Stimulated activated CD8-positive, alpha-beta memory T cell treated with anti-CD3 and anti-CD28 coated beads, Interleukin-12 subunit alpha, Interleukin-12 subunit beta, amount 100 ng/mL, for 24 hours (primary cell): ENCODE data around the gene MTARC1.

Experiments
- DNase-seq: peaks from one replicate; pipeline ENCODE4 v3.0.0-alpha.2; 2020; ENCODE audit errors: extremely low read depth

Gene MTARC1

DNA sequence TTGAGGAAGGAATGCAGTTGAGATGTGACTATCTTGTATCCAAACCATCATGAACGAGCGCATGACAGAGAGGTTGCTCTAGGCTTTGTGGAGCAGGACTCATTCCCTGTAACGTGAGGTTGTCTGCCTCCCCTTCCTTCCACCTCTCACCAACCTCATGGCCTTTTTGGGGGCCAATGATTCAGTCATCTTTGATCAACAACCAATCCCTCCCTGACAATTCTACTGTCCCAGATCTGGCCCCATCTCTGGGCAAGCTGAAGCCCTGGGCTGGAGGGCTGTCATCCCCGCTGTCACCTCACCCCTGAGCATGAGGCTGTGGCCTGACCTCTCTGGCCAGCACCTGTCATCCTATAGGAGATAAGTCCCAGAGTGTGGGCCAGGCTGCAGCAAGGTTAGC is 19.7 kb downstream of the MTARC1 start:
- no peak for DNase-seq

DNA sequence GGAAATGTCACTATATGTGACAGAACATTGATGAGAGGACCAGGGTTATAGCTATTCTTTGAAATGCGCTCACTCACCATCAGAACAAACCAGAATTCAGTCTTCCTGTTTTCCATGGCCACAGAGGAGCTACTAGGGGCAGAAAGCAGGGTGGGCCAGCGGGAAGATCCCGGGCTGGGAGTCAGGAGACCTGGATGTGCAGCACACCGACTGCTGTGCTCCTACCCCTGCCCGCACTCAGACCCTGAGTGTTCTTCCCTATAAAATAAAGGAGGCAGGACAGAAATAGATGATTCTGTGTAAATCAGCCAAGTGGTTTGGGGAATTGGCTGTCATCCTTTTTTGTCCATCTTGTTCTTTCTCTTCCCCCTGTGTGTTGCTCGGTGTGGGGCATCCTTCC is 21.0 kb downstream of the MTARC1 start:
- no peak for DNase-seq

DNA sequence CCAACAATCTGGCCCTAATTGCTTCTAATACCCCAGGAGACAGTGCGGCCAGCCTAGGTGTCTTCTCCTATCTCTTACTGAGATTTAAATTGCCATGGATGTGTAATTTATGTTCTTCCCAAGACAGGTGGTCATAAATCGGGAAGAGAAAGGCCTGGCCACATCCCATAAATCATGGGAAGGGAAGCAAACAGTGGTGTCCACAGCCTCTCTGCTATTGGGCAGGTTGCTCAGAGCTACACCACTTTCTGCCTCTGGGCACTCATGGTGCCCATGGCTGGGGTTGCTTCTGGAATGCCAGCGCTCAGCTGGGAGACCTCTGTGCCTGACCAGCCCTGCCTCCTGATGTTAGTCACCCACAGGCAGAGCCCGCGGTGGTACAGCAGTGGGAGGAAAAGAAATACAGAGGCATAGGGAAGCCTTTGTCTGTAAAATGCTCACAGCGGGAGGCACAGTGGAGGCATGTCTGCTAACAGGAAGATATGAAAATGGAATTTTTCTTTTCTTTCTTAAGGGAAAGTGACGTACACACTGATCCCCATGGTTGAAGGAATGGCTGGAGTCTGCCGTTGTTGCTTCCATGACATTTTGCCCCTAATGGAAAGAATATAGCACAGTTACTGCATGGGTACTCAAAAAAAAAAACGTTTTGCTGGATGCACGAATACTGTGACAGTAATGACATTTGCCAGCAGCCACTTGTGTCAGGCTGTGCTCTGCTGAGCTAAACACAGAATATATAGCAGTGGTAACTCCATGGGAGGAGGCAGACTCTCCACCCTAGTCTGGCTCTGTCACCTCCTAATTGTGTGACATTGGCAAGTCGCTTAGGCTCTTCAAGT is 21.9 kb downstream of the MTARC1 start:
- DNase-seq: no peak

DNA sequence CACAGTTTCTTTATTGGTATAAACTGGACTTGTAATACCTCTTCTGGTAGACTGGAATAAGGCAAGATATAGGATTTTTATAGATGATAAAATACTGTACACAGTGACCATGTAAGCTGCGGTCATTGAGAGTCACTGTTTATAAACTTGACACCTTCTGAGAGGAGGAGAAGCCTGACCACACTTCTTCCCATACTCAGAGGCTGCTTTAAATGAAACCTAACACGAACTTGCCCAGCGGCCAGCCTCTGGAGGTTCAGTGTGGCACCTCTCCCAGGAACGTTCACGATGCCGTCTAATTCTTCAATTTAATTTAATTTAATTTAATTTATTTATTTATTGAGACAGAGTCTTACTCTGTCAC is 22.5 kb downstream of the MTARC1 start:
- no peak for DNase-seq

DNA sequence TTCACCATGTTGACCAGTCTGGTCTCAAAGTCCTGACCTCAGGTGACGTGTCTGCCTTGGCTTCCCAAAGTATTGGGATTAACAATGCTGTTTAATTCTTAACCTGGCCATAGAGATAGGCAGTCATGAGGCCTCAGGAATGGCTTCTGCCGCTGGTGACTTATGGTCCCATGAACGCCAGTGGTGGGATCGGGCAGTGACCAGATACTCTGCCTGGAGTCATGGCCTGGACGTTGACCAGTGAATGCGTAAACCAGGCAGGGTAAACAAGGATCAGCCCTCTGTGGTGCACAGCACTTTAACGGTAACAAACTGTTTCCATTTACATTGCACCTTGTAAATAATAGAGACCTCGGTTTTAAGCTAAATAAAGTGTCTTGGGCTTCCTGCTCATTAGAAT is 23.0 kb downstream of the MTARC1 start:
- no peak for DNase-seq

DNA sequence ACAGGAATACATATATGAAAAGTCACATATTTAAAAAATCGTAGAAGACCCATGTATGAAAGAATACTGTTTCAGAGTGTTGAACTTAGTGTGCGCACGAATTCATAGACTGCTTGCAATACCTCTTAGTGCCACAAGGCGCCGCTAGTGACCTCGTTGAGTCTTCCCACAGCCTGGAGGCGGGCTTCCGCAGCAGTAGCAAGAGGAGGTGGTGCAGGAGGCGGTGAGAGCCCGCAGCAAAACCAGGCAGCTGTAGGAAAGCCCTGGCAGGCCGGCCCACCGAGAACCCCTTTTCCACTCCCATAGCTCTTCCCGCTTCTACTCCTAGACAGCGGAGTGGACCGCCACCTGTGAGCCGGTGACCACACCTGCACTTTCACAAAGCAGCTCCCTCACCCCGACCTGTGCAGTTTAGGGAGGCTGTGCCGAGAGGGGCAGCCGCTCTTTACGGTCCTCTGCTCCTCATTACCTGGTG is 23.5 kb downstream of the MTARC1 start:
- peak; percentile 19 for DNase-seq

DNA sequence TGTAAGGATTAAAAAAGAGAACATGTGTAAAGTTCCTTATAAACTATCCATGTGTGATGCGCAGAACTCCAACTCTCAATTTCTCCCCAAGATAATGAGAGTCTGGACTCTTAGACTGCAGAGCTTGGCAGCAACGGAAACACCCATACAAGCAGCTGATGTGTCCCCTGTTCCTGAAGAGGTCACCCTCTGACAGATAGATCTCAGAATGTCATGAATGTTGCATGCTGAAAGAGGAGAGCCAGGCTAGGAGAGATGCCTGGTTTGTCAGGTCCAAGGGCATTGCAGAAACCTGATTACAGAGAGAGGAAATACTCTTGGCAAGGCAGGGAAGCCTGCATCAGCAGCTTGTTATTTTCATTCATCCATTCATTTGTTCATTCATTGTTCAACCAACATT is 24.2 kb downstream of the MTARC1 start:
- no peak for DNase-seq

DNA sequence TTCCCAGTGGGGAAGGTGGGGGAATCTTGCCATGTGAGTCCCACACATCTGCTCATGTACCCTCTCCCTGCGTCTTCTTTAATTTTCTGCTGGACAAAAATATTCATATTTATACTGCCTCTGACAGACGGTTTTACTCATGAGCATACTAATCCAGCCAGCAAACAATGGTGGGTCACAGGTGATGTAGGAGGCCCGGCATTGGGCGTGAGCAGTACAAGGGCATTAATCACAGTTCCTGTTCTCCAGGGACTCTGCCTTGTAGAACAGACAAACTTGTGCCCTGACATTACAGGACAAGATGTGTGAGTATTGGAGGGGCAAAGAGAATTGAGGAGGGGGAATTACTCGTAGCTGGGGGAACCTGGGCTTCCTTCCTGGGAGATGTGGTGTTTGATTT is 25.0 kb downstream of the MTARC1 start:
- no peak for DNase-seq

DNA sequence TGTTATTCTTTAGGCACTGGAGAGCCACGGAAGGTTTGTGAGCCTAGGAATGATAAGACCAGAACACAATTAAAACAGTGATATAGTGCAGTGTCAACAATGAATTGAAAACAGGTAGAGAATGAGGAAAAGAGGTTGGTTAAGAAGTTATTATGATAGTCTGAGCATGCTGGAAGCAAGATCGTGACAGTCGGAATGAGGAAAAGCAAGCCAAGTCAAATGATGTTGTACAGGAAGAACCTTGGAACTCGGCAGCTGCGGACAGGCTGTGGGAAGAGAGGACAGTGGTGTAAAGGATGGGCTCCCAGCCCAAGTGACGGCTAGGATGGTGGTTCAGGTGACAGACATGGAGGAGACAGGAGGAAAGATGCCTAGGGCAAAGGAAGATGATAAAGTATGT is 25.6 kb downstream of the MTARC1 start:
- no peak for DNase-seq

DNA sequence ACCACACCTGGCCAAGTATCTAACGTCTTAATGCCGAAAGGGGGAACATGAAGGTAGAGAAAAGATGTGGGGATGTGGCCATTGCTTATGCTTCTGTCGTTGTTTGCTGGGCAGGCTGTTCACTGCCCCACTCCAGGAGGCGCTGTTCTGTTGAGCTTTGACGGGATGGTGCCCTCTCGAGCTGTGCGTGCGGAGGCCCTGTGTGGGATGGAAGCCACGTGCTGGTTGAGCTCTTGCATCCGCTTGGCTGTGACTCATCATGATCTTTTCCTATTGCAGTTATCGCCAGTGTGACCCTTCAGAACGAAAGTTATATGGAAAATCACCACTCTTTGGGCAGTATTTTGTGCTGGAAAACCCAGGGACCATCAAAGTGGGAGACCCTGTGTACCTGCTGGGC is 26.3 kb downstream of the MTARC1 start:
- no peak for DNase-seq

DNA sequence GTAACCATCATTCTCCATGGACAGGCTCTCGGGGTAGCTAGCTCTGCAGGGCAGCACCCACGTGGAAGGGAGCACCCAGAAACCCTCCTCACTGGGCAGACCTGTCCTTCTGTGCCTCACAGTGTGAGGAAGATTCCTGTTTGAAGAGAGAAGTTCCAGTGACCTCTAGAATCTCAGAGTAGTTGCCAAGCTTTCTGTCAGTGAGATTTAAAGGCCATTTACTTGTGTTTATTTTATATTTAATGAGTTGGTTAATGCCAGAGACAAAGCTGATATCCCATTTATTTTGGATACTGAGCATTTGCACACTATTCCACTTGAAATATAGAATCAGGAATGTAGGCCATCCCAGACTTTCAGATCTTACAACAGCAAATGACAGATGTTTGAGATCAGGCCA is 28.7 kb downstream of the MTARC1 start:
- no peak for DNase-seq

DNA sequence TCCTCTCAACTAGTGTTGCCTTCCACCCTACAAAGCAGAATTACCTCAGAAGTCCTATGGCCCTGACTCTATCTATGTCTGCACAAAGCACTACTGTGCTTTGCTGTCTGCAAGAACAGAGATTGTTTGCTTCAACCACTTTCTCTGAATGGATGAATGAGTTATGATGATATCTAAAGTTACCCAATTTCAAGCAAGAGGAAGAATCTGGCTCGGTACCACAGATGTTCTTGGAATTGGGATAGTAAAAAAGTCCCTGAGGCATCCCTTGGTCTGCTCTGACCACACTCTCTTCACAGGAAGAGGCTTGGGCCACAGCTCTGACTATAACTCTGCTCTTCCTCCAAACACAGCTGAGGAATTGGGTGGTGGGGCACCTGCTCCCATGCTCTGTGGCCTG is 31.2 kb downstream of the MTARC1 start:
- no peak for DNase-seq

DNA sequence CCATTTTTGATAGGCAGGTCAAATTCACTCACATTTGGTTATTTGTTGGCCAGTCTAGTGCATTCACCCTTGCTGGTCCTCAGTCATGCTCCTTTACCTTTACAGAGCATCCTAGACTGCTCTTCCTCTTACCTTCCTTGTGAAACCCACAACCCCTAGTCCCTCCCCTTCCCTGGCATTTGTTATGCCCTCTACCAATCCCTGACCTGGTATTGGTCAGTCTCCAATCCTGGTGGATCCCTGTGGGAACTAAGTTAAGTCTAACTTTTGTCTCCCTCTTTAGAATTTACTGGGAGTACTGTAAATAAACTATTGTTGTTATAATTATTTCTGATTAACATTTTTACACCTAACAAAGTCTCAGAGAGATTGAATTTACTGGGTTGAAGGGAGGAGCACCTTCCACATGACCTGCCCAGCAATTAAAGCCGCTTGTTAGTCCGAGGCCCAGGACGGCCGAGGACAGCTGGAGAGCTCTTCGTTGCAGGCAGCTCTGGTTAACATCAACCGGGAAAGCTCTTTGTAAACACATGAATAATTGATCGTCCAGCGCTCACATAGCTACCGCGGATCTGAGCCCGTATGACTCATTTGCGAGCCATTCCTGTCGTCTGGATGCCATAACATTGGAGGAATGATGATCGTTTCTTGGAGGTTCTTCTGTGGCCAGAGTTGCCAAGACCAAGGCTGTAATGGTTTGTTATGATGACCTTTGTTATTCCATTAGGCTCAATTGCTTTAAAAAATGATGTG is 31.9 kb downstream of the MTARC1 start:
- no peak for DNase-seq

DNA sequence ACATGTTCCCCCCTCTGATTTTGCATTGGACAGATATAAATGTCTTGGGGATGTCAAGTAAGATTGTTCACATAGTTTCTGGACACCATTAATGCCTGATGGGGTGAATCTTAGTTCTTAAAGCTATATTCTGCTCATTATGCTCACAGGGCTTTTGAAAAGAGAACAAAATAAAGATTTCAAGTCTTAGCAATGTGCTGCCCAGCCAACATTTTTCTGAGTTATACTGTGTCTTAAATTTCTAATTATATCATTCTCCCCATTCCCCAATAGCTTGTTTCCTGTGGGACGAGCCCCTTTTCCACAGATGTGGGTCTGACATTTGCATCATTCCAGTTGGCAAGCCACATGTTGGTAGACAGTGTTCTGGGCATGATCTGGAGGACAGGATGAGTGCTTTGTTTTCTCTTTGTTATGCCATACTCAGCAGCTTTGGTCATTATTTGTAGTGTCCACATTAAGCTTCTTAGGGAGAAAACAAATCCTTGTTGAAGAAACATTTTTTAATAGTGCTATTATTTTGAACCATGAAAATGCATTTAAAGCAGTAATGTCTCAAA is 32.8 kb downstream of the MTARC1 start:
- DNase-seq: no peak

DNA sequence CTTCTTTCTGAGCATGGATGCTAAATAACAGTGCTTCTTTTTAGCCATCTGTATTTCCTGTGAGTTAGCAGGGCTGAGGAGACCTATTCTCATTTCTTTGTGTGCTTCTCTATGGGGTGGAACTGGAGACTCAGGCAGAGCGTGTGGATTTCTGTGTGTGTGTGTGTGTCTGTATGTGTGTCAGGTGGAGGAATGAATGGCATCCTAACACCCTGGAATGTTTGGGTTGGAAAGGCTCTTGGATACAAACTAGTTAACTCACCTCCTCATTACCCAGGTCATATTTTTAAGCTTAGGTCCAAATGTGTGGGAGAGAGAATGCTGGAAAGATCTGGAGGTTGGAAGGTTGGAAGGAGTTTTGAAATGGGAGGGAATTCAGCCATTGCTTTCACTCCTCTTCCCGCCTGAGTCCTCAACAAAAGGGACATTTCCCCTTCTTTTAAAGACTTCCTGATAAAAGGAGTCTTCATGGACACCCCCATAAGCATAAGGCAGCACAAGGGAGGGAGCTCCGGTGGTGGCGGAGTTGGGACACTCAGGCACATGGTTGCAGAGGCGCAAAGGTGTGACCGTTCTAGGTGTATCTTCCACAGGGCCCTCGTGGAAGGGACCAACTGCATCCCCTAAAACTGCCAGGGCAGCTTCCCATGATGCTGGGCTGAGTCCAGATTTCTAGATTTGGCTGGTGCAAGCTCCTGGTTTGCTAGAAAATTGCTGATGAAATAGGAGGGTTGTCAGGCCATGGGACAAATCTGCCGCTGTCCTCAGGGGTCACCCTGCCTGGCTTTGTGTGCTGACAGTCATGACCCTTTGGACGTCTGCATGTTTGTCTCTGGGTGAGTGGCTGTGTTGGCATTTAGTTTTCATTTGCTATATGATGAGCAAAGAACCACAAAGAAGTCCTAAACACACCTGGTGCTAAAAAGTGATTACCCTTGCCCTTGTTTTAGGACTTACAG is 37.6 kb downstream of the MTARC1 start:
- no peak for DNase-seq

DNA sequence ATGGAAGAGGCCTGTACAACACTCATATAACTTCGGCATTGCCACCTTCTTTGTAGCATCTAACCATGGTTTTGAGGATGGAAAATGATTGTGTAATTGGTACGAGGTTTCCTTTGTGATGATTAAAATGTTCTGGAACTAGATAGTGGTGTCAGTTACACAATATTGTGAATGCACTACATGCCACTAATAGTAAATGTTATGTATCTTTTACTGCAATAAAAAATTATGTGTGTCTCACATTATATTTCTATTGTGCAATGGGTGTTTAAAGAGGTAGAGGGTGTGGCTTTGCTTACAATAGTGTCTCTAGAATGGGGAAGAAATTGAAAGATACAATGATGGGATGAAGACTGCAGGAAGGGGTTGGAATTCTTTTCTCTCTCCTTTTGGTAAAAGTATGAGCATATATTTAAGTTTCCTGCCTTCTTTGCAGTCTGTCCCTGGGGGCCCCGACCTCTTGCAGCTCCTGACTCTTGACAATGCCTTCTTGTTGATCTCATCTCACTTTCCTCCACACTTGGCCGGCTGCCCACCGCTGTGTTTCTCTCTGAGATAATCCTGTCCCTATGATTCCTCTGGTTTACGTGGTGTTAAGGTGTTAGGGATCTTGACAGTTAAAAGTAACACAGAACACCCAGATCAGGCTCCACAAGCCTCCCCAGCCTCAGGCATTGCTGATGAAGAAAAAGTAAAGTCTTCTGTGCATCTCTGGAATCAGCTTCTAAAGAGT is 39.3 kb downstream of the MTARC1 start:
- no peak for DNase-seq

DNA sequence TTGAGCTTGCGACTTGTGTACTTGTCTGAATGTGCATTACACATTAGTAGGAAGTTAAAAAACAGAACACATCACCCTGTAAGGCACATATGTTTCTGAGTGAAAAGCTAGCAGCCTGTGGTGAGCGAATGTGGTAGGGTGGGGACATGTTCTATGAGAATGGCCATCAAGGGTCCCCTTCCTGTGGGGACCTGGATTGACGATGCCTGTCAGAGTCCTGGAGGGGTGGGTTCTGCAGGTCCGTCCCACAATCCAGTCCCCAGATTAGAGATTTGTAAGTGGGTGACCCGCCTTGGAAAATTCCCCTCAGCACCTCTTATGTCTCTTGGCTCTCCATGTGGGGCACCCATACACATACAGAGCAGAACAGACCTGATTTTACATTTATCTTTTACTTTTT is 40.0 kb downstream of the MTARC1 start:
- no peak for DNase-seq

DNA sequence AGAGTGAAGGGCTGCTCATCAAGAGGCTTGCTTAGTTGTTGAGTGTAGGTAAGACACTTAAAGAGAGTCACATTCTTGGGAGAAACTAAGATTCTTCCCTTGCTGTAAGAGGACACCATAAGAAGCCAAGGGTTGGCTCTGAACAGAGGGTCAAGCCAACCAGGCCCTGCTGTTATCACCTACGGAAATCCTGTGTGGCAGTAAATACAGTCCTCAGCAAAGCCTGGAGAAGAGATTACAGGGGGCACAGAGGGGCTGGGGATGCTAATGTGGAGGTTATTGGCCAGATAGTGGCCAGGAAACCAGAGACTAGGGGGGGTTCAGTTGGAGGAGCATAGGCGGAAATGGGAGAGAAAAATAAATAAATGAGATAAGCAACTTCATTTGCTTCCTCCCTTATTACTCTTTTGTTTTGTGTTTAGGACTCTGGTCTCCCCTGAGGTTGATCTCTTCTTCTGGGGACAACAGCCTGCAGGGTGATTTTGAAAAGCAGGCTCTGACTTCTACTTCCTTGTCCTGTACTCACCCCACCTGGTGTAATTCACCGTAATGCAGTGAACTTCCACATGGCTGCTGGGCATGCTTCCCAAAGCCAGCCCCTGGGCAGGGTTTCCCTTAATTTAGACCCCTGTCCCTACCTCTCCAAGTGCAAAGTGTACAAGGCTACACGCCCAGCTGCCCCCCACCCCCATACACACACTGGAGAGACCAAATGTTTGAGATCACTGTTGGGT is 40.9 kb downstream of the MTARC1 start:
- no peak for DNase-seq

DNA sequence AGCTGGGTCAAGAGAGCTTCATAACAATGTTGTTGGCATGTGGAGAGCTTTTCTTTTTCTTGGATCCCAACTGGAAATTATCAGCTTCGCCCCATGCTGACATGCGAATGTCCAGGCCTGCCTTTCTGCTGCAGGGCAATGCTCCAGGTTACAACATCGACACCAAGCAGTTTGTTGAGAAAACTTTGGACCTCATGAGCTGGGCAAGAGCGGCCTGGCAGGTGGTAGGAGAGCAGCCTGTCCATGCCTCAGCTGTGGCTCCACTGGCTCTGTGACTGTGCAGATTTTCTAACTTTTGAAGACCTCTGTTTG is 41.4 kb downstream of the MTARC1 start:
- no peak for DNase-seq

DNA sequence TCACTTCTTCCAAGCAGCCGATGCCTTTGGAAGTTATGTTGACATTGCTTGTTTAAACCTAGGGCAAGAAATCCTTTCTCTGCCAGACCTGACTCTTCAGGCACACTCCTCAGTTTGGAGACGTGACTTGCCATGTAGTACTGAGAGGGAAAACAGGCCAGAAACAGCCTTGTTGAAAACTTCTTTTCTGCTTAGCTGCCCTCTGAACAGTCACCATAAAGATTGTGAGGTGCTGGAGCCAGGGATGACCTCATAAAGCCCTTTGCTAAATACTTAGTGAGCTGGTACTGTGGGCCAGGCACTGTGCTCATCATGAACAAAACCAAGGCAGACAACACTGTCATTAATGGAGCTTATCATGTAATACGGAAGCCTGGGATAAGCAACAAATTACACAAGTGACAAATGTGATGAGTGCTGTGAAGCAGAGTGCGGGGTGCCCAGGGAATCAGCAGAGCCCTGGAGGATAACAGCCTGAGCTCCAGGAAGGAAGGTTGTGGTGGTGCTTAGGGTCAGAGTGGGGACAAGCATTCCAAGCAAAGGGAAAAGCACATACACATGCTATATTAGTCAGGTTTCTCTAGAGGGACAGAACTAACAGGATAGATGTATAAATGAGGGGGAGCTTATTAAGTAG is 42.4 kb downstream of the MTARC1 start:
- no peak for DNase-seq
